Measurements from ENCODE around the gene C9orf40.

The C9orf40 gene

GRCh38 chr9:74935008-74935407, 17.7 kb downstream of the C9orf40 start:
- ATAC-seq = no peak

- ATAC-seq = no peak
Measured at GRCh38 chr9:74921737-74922136, 31.0 kb downstream of the C9orf40 start.

- ATAC-seq = no peak
Measured at GRCh38 chr9:74920944-74921626, 31.6 kb downstream of the C9orf40 start.

GRCh38 chr9:74910036-74910435, 42.7 kb downstream of the C9orf40 start:
- no peak for ATAC-seq

- no peak for ATAC-seq
Measured at GRCh38 chr9:74908665-74909064, 44.0 kb downstream of the C9orf40 start.

GRCh38 chr9:74907085-74907484, 45.6 kb downstream of the C9orf40 start:
- no peak for ATAC-seq

GRCh38 chr9:74901001-74901400, 51.7 kb downstream of the C9orf40 start:
- no peak for ATAC-seq
